HEK293 (cell line): Measurements from ENCODE around the gene ZNF416.

Experiments
- CTCF ChIP-seq: fragments of 450-650 bp; formaldehyde crosslinking; IDR thresholded peaks from 2 replicates; pipeline ENCODE4 v1.5.1; 2016; ENCODE audit warnings: missing biosample characterization, missing genetic modification characterization
- PRDM10 ChIP-seq: fragments of 450-650 bp; formaldehyde crosslinking; IDR thresholded peaks from 2 replicates; pipeline ENCODE4 v1.5.1; 2016; ENCODE audit warnings: missing biosample characterization, missing genetic modification characterization
- REST ChIP-seq: fragments of 450-650 bp; formaldehyde crosslinking; IDR thresholded peaks from 2 replicates; pipeline ENCODE4 v1.5.1; 2016; ENCODE audit warnings: missing biosample characterization, missing genetic modification characterization
- YY1 ChIP-seq: fragments of 450-650 bp; formaldehyde crosslinking; IDR thresholded peaks from 2 replicates; pipeline ENCODE4 v1.5.1; 2018; ENCODE audit warnings: missing biosample characterization, missing genetic modification characterization
- ZEB2 ChIP-seq: fragments of 450-650 bp; formaldehyde crosslinking; IDR thresholded peaks from 2 replicates; pipeline ENCODE4 v1.5.1; 2016; ENCODE audit warnings: missing biosample characterization, missing genetic modification characterization
- ZFP3 ChIP-seq: fragments of 450-650 bp; formaldehyde crosslinking; IDR thresholded peaks from 2 replicates; pipeline ENCODE4 v1.5.1; 2016; ENCODE audit warnings: low read depth, missing biosample characterization, missing genetic modification characterization
- ZFP69B ChIP-seq: fragments of 450-650 bp; formaldehyde crosslinking; IDR thresholded peaks from 2 replicates; pipeline ENCODE4 v1.5.1; 2016; ENCODE audit warnings: missing biosample characterization, missing genetic modification characterization
- ZNF23 ChIP-seq: fragments of 450-650 bp; formaldehyde crosslinking; IDR thresholded peaks from 2 replicates; pipeline ENCODE4 v1.5.1; 2016; ENCODE audit warnings: missing biosample characterization, missing genetic modification characterization, borderline replicate concordance
- ZNF24 ChIP-seq: fragments of 450-650 bp; formaldehyde crosslinking; IDR thresholded peaks from 2 replicates; pipeline ENCODE4 v1.5.1; 2016; ENCODE audit warnings: missing biosample characterization, missing genetic modification characterization
- ZNF416 ChIP-seq: fragments of 450-650 bp; formaldehyde crosslinking; IDR thresholded peaks from 2 replicates; pipeline ENCODE4 v1.5.1; 2016; ENCODE audit warnings: missing biosample characterization, missing genetic modification characterization
- ZNF426 ChIP-seq: fragments of 450-650 bp; formaldehyde crosslinking; IDR thresholded peaks from 2 replicates; pipeline ENCODE4 v1.5.1; 2017; ENCODE audit warnings: missing biosample characterization, missing genetic modification characterization, mild to moderate bottlenecking, inconsistent platforms, moderate library complexity

- TF ChIP-seq CTCF (no peak), ZFP3 (tag by site-specific recombination) (no peak), PRDM10 (tag by site-specific recombination) (no peak), ZEB2 (no peak), ZNF416 (no peak), ZFP69B (tag by site-specific recombination) (no peak), ZNF23 (tag by site-specific recombination) (no peak), ZNF426 (tag by site-specific recombination) (no peak), ZNF24 (tag by site-specific recombination) (no peak), YY1 (tag by site-specific recombination) (no peak), REST (tag by site-specific recombination) (no peak)
Measured at GRCh38 chr19:57572415-57572947, 6.2 kb downstream of the ZNF416 start.
